HUES64 (cell line): Measurements from ENCODE around the gene FNIP1.
"Not testable (repeated sequence)": the region's sequence is repeated elsewhere in the genome, so short reads cannot be mapped to it uniquely, and the experiment has no call there.

Experiments
- H3K27ac ChIP-seq: 2 replicates; pipeline ENCODE4 v1.7.0; 2013; ENCODE audit warnings: low read depth, low read length, inconsistent platforms
- H3K27me3 ChIP-seq: 2 replicates; pipeline ENCODE4 v1.6.1; 2013; ENCODE audit warnings: mild to moderate bottlenecking, low read length; ENCODE audit not compliant: insufficient read depth
- H3K36me3 ChIP-seq: 2 replicates; pipeline ENCODE4 v1.6.1; 2013; ENCODE audit warnings: mild to moderate bottlenecking, low read length; ENCODE audit not compliant: insufficient read depth
- H3K4me1 ChIP-seq: 2 replicates; pipeline ENCODE4 v1.6.1; 2013; ENCODE audit warnings: mild to moderate bottlenecking, low read length, moderate library complexity; ENCODE audit not compliant: insufficient read depth
- H3K4me3 ChIP-seq: 2 replicates; pipeline ENCODE4 v1.5.1; 2013; ENCODE audit warnings: mild to moderate bottlenecking, low read length, moderate library complexity
- H3K9ac ChIP-seq: 2 replicates; pipeline ENCODE4 v1.6.1; 2013; ENCODE audit warnings: mild to moderate bottlenecking, low read depth, low read length
- H3K9me3 ChIP-seq: 2 replicates; pipeline ENCODE4 v1.6.1; 2013; ENCODE audit warnings: low read depth, low read length; ENCODE audit not compliant: insufficient read depth
- WGBS: fragments of 150-250, 120-280 bp; methylation state at CpG from one replicate; pipeline ENCODE4 v1.1.7; 2013; ENCODE audit warnings: missing lambda C conversion rate; 5-methylcytosine and 5-hydroxymethylcytosine counted together

FNIP1 gene

DNA sequence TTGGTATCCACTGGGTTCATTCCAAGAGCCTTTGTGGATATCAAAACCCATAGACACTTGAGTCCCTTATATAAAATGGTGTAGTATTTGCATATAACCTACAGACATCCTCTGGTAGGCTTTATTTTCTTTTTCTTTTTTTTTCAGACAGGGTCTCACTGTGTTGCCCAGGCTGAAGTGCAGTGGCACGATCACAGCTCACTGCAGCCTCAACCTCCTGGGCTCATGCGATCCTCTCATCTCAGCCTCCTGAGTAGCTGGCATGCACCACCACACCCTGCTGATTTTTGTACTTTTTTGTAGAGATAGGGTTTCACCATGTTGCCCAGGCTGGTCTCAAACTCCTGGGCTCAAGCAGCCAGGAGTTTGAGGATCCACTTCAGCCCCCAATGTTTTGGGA lies 175.7 kb downstream of the FNIP1 start:
- H3K9me3 ChIP-seq, H3K36me3 ChIP-seq, H3K4me3 ChIP-seq, H3K4me1 ChIP-seq, H3K27me3 ChIP-seq, H3K27ac ChIP-seq, H3K9ac ChIP-seq: not testable (repeated sequence)
- 99% methylated on average over 2 of the region's 2 CpGs for WGBS

GRCh38 chr5:131619102-131619501 lies 177.7 kb downstream of the FNIP1 start:
- Histone ChIP-seq H3K9me3 (no peaks in the 10 kb centered on the region), H3K27me3 (no peaks in the 10 kb centered on the region), H3K36me3 (no peaks in the 10 kb centered on the region), H3K4me3 (no peak overlapping the region), H3K27ac (no peak overlapping the region), H3K4me1 (peaks cover 6% of the 10 kb centered on the region; the same call in 1 of the 2 replicates), H3K9ac (no peak overlapping the region)
- WGBS: 87% methylated on average over 5 of the region's 8 CpGs

GRCh38 chr5:131617140-131617822 lies 179.5 kb downstream of the FNIP1 start:
- H3K36me3 ChIP-seq: no peaks in the 10 kb centered on the region
- no peaks in the 10 kb centered on the region for H3K27me3 ChIP-seq
- H3K9ac ChIP-seq: no peak overlapping the region
- H3K4me3 ChIP-seq: no peak overlapping the region
- WGBS: 94% methylated on average over 10 of the region's 11 CpGs
- no peak overlapping the region for H3K27ac ChIP-seq
- peaks cover 6% of the 10 kb centered on the region; the same call in 1 of the 2 replicates for H3K4me1 ChIP-seq
- H3K9me3 ChIP-seq: no peaks in the 10 kb centered on the region

DNA sequence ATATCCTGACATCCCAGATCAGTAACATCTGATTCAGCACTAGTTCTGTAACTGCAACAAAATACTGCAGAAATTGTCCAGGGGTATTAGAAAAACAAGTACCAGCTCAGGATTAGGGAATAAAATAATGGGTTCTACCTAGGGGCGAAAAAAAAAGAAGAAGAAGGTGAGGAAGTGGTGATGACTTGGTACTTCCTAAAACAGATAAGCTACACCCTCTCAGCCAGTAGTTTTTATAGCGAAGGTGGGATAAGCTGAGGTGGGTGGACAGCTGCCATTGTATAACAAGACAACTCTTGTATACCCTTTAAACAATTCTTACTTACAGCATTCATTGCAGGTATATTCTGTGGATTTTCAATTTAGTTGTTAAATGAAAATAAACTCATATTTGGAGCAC lies 180.9 kb downstream of the FNIP1 start:
- no peaks in the 10 kb centered on the region for H3K27me3 ChIP-seq
- H3K27ac ChIP-seq: no peak overlapping the region
- no peaks in the 10 kb centered on the region for H3K9me3 ChIP-seq
- H3K9ac ChIP-seq: no peak overlapping the region
- no peak overlapping the region for H3K4me3 ChIP-seq
- H3K36me3 ChIP-seq: no peaks in the 10 kb centered on the region
- WGBS: 100% methylated on average over 1 of the region's 2 CpGs
- peaks cover 6% of the 10 kb centered on the region; the same call in 1 of the 2 replicates for H3K4me1 ChIP-seq

- H3K4me1 ChIP-seq: peaks cover 14% of the 10 kb centered on the region
- no peaks in the 10 kb centered on the region for H3K27me3 ChIP-seq
- H3K36me3 ChIP-seq: no peaks in the 10 kb centered on the region
- H3K9me3 ChIP-seq: no peaks in the 10 kb centered on the region
- no peak overlapping the region for H3K4me3 ChIP-seq
- H3K27ac ChIP-seq: no peak overlapping the region
- no peak overlapping the region for H3K9ac ChIP-seq
Observed at GRCh38 chr5:131613423-131613822, 183.4 kb downstream of the FNIP1 start.

DNA sequence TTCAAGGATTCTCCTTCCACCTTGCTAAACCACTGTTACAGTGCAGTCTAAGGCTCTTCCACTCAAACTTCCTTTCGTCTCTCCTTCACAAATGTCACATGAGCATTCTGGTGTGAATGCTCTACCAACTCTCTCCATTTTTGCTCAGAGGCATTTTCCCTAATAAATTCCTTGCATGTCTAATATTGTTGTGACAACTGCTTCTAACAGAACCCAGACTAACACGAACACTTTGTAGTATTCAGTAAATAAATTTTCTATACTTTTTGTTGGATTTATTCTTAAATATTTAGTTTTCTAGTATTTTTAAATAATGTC lies 185.8 kb downstream of the FNIP1 start:
- Histone ChIP-seq H3K9ac (no peak overlapping the region), H3K27ac (no peak overlapping the region), H3K27me3 (no peaks in the 10 kb centered on the region), H3K36me3 (no peaks in the 10 kb centered on the region), H3K4me1 (peaks cover 26% of the 10 kb centered on the region), H3K4me3 (no peak overlapping the region), H3K9me3 (no peaks in the 10 kb centered on the region)
- WGBS: 98% methylated on average over 1 of the region's 2 CpGs

GRCh38 chr5:131610198-131611063 lies 186.4 kb downstream of the FNIP1 start:
- Histone ChIP-seq H3K9ac (no peak overlapping the region; the same call in 1 of the 2 replicates), H3K27me3 (no peaks in the 10 kb centered on the region), H3K36me3 (no peaks in the 10 kb centered on the region), H3K4me1 (peaks cover 26% of the 10 kb centered on the region), H3K4me3 (no peak overlapping the region), H3K9me3 (no peaks in the 10 kb centered on the region), H3K27ac (no peak overlapping the region)
- 82% methylated on average over 5 of the region's 6 CpGs for WGBS

DNA sequence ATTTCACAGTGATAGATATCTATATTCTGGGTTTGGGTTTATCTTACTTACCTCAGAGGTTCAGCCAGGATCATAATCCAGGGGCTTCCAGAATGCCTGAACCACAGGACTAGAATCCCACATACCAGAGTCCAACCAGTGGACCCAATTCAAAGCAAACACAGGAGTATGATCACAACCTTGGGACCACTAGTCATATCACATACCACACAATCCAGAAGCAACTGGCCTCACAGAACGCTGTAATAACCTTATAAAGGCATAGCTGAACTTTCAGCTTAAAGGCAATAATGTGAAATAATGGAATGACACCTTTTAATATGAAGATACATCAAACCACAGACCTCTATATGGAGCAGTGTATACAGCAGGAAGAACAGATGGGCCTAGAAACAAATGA lies 187.0 kb downstream of the FNIP1 start:
- 100% methylated on average over 1 of the region's 1 CpG for WGBS
- Histone ChIP-seq H3K36me3 (no peaks in the 10 kb centered on the region), H3K9me3 (no peaks in the 10 kb centered on the region), H3K4me1 (peaks cover 21% of the 10 kb centered on the region), H3K9ac (no peak overlapping the region; the same call in 1 of the 2 replicates), H3K27me3 (no peaks in the 10 kb centered on the region), H3K4me3 (no peak overlapping the region), H3K27ac (no peak overlapping the region)

DNA sequence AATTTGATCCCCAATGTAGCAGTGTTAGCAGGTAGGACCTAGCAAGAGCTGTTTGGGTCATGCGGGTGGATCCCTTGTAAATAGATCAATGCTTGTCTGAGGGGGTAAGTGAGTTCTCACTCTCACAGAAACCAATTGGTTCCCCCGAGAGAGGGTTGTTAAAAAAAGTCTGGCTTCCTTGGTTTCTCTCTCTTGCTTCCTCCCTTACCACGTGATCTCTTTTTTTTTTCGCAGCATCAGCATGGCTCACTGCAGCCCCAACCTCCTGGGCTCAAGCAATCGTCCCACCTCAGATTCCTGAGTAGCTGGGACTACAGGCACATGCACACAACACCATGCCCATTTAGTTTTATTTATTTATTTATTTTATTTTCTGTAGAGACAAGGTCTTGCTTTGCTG lies 188.2 kb downstream of the FNIP1 start:
- Histone ChIP-seq H3K9ac (no peak overlapping the region), H3K36me3 (0 out of 2 replicates have a peak, but pooled peaks cover 4% of the 10 kb centered on the region), H3K27ac (no peak overlapping the region), H3K4me3 (no peak overlapping the region), H3K4me1 (peaks cover 19% of the 10 kb centered on the region), H3K27me3 (no peaks in the 10 kb centered on the region), H3K9me3 (no peaks in the 10 kb centered on the region)
- 91% methylated on average over 5 of the region's 5 CpGs for WGBS

GRCh38 chr5:131607903-131608540 lies 188.8 kb downstream of the FNIP1 start:
- 86% methylated on average over 4 of the region's 4 CpGs for WGBS
- Histone ChIP-seq H3K9me3 (no peaks in the 10 kb centered on the region), H3K4me3 (no peak overlapping the region), H3K4me1 (peaks cover 19% of the 10 kb centered on the region), H3K36me3 (peaks cover 9% of the 10 kb centered on the region), H3K27me3 (no peaks in the 10 kb centered on the region), H3K9ac (no peak overlapping the region), H3K27ac (no peak overlapping the region)

GRCh38 chr5:131607418-131607817 lies 189.4 kb downstream of the FNIP1 start:
- H3K9ac ChIP-seq: no peak overlapping the region
- peaks cover 19% of the 10 kb centered on the region for H3K4me1 ChIP-seq
- no peaks in the 10 kb centered on the region for H3K9me3 ChIP-seq
- no peak overlapping the region for H3K27ac ChIP-seq
- no peaks in the 10 kb centered on the region for H3K27me3 ChIP-seq
- peaks cover 15% of the 10 kb centered on the region for H3K36me3 ChIP-seq
- WGBS: 96% methylated on average over 3 of the region's 4 CpGs
- no peak overlapping the region for H3K4me3 ChIP-seq
